ENCODE data around the gene DEPP1. TPM values are rescaled to one million over a fixed set of nuclear protein-coding genes. Genes with fewer than 3 reads are reported as not detected.
A peak's percentile ranks its signal among the peaks of the same experiment; 100 is the strongest.

Gene DEPP1
- total RNA-seq, 2 experiments from 2014 or later: 0.28 to 0.34 TPM

DNA sequence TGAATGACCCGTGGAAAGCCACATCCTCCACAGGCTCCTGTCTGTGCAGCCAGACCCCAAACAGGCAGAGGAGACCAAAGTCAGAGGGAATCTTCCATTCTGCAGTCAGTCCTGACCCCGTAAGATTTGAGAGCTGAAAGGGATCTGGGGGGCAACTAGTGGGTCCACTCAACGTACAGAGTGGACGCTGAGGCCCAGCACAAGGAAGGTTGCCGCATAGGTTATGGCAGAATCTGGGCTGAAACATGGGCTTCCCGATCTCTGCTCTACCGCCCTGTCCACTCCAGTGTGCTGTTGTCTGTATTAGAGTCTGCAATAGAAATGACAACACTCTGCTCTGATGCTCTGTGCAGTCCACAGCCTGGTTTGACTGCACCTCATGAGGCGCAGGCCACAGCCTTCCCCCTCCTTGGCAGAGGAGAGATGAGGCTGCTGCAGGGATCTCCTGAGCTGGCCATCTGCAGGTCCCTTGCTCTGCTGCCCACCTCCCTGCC lies 14.2 kb upstream of the DEPP1 start:
- ATAC-seq: no peak
- no peak for DNase-seq
- intact Hi-C loops (cut with DNase I, micrococcal nuclease): no loop called here
- Mint-ChIP-seq H3K9me3 (ENCODE audit: low read depth) (no peaks in the 10 kb centered on the region), H3K4me1 (peaks cover 14% of the 10 kb centered on the region), H3K36me3 (ENCODE audit: low read depth) (no peaks in the 10 kb centered on the region), H3K27me3 (no peaks in the 10 kb centered on the region), H3K4me3 (no peak overlapping the region), H3K27ac (no peak overlapping the region)
- POLR2A ChIA-PET: interaction anchor here (0.6 kb wide), 1 partner anchor 502 kb away, joined by 4 read pairs; no protein-coding TSS in a partner anchor
- CTCF ChIA-PET: no interaction called here

GRCh38 chr10:44992070-44992731 lies 13.6 kb upstream of the DEPP1 start:
- Mint-ChIP-seq H3K4me1 (peaks cover 14% of the 10 kb centered on the region), H3K27ac (no peak overlapping the region), H3K27me3 (no peaks in the 10 kb centered on the region), H3K9me3 (ENCODE audit: low read depth) (no peaks in the 10 kb centered on the region), H3K36me3 (ENCODE audit: low read depth) (no peaks in the 10 kb centered on the region), H3K4me3 (no peak overlapping the region)
- intact Hi-C loops (cut with DNase I, micrococcal nuclease): no loop called here
- no peak for DNase-seq
- CTCF ChIA-PET: interaction anchor here (0.7 to 1.1 kb wide), 3 partner anchors 15 to 63 kb away, joined by 3 to 4 read pairs (median 3); no protein-coding TSS in a partner anchor
- no peak for ATAC-seq
- POLR2A ChIA-PET: no interaction called here

DNA sequence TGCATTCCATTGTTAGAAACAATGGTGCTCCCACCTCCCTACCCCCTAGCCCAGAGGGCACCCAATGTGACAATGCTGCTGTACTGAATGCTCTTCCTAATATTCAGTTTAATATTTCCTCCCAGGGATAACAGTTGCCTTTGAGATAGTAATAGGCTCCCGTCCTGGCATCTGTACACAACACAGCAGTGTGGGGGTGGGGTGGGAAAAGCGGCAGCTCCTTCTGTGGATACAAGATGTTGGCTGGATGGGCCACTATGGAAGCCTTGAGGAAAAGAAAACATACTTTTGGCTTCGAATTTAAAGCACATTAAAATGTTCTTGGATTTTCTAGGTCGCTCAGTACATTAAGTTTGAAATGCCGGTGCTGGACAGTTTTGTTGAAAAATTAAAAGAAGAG lies 13.0 kb upstream of the DEPP1 start:
- no peaks in the 10 kb centered on the region for H3K9me3 Mint-ChIP-seq (ENCODE audit: low read depth)
- DNase-seq: no peak
- H3K4me1 Mint-ChIP-seq: peaks cover 14% of the 10 kb centered on the region
- H3K4me3 Mint-ChIP-seq: no peak overlapping the region
- intact Hi-C loops (cut with DNase I, micrococcal nuclease): no loop called here
- no peak for ATAC-seq
- no peak overlapping the region for H3K27ac Mint-ChIP-seq
- CTCF ChIA-PET: interaction anchor here (0.7 to 1.1 kb wide), 3 partner anchors 16 to 63 kb away, joined by 3 to 4 read pairs (median 3); no protein-coding TSS in a partner anchor
- no peaks in the 10 kb centered on the region for H3K36me3 Mint-ChIP-seq (ENCODE audit: low read depth)
- POLR2A ChIA-PET: no interaction called here
- H3K27me3 Mint-ChIP-seq: no peaks in the 10 kb centered on the region

DNA sequence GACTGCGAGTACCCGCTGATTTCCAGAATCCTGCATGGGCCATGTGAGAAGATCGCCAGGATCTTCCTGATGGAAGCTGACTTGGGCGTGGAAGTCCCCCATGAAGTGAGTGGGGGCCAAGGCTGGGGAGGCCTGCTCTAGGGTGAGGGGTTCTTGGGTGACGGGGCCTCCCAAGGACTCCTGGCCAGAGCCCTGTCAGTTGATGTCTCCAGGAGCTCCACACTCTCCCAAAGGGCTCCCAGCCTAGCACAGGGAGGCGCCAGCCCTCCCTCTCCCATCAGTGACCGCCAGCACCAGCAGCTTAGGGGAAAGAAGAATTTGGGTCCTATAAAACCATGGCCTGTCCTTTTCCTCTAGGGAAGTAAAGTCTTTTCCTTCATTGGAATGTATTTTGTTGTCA lies 12.4 kb upstream of the DEPP1 start:
- no peaks in the 10 kb centered on the region for H3K27me3 Mint-ChIP-seq

DNA sequence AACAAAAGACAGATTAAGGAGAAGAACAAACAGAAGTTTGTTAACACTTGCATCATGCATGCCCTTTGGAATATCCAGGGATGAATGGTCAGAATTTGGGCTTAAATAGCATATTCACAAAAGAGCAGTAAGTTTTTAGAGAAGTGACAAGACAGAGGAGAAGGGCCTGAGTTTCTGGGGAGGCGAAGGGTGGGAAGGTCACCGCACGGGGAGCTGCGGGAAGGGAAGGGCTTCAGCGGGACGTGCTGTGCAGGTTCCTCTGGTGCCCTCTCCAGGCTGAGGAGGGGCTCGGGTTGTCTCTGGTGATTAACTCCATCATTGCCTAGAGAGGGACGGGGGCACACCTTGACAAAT lies 11.7 kb upstream of the DEPP1 start:
- POLR2A ChIA-PET: no interaction called here
- Mint-ChIP-seq H3K36me3 (ENCODE audit: low read depth) (no peaks in the 10 kb centered on the region), H3K27ac (no peak overlapping the region), H3K4me3 (no peak overlapping the region), H3K4me1 (peaks cover 4% of the 10 kb centered on the region), H3K9me3 (ENCODE audit: low read depth) (no peaks in the 10 kb centered on the region), H3K27me3 (no peaks in the 10 kb centered on the region)
- CTCF ChIA-PET: interaction anchor here (1.0 to 1.2 kb wide), 2 partner anchors 27 to 58 kb away, joined by 3 read pairs; no protein-coding TSS in a partner anchor
- DNase-seq (no peak), ATAC-seq (peak; percentile 51)
- intact Hi-C loops (cut with DNase I, micrococcal nuclease): no loop called here

More for the DNA sequence above, 12.4 kb upstream of the DEPP1 start:
- DNase-seq (no peak), ATAC-seq (no peak)
- no peaks in the 10 kb centered on the region for H3K9me3 Mint-ChIP-seq (ENCODE audit: low read depth)
- no peak overlapping the region for H3K4me3 Mint-ChIP-seq
- ChIA-PET POLR2A (no interaction called here), CTCF (no interaction called here)
- H3K36me3 Mint-ChIP-seq (ENCODE audit: low read depth): no peaks in the 10 kb centered on the region
- H3K4me1 Mint-ChIP-seq: peaks cover 11% of the 10 kb centered on the region
- intact Hi-C loops (cut with DNase I, micrococcal nuclease): no loop called here
- no peak overlapping the region for H3K27ac Mint-ChIP-seq

DNA sequence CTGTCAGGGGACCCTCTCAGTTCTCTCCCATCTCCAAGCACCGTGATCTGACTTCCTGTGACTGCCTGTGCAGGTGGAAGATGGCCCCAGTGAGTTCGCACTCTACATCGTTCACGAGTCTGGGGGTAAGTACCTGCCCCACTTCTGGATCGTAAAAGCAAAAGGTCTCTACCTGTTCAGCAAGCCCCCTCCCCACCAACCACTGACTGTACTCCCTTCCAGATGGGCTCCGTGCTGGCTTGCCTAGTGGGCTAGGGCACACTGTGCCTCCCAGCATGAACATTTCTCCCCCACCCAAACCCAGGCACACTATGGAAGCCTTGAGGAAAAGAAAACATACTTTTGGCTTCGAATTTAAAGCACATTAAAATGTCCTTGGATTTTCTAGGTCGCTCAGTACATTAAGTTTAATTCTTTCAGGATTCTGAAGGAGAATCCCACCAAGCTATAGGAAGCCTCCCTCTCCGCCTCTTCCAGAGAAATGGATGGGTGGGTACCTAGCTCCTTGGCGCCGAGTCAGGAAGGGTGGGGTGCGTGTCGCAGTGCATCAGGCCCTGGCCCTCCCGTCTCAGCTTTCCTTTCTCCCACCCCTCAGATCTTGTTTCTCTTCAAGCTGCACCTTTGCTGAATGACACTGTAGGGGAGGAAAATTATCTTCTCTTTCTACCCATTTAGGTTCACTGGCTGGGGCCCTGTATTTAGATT lies 11.1 kb upstream of the DEPP1 start:
- no peak overlapping the region for H3K27ac Mint-ChIP-seq
- intact Hi-C loops (cut with DNase I, micrococcal nuclease): no loop called here

DNA sequence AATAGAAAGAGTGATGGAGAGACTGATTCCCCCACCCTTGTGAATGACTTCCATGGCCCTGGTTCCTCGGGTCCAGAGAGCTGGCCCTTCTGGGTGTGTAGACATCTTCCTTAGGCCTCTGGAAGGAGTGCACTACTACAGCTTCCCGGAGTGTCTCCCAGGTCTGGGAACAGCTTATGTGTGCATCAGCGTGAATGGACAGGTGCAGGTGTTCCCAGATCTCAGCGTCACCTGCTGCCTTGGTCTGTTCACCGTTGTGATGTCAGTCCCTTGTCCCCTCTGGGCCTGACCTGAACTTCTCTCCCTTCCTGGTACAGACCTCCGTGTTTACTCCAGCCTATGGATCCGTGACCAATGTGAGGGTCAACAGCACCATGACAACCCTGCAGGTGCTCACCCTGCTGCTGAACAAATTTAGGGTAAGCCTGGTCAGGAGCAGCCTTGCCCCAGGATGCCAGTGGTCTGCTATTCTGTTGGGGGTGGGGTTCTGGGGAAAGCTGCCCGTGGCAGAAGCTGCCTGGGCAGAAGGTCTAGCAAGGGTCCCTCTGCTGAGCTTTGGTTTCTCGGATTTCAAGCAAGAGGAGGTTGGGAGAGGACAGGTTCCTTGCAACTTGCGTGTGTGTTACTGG lies 10.5 kb upstream of the DEPP1 start:
- Mint-ChIP-seq H3K4me1 (no peaks in the 10 kb centered on the region), H3K36me3 (ENCODE audit: low read depth) (no peaks in the 10 kb centered on the region), H3K27ac (no peak overlapping the region), H3K4me3 (no peak overlapping the region), H3K27me3 (no peaks in the 10 kb centered on the region), H3K9me3 (ENCODE audit: low read depth) (no peaks in the 10 kb centered on the region)
- ATAC-seq (no peak), DNase-seq (no peak)
- CTCF ChIA-PET: interaction anchor here (1.2 kb wide), 1 partner anchor 25 kb away, joined by 3 read pairs; no protein-coding TSS in a partner anchor
- intact Hi-C loops (cut with DNase I, micrococcal nuclease): no loop called here
- POLR2A ChIA-PET: no interaction called here

More for the DNA sequence above, 11.1 kb upstream of the DEPP1 start:
- DNase-seq: no peak
- Mint-ChIP-seq H3K27me3 (no peaks in the 10 kb centered on the region), H3K9me3 (ENCODE audit: low read depth) (no peaks in the 10 kb centered on the region), H3K4me3 (no peak overlapping the region), H3K36me3 (ENCODE audit: low read depth) (no peaks in the 10 kb centered on the region), H3K4me1 (peaks cover under 1% of the 10 kb centered on the region)
- no peak for ATAC-seq
- ChIA-PET POLR2A (no interaction called here), CTCF (interaction anchor here (1.0 to 1.2 kb wide), 2 partner anchors 26 to 57 kb away, joined by 3 read pairs; no protein-coding TSS in a partner anchor)

GRCh38 chr10:44986670-44987069 lies 8.1 kb upstream of the DEPP1 start:
- H3K27ac Mint-ChIP-seq: no peak overlapping the region

DNA sequence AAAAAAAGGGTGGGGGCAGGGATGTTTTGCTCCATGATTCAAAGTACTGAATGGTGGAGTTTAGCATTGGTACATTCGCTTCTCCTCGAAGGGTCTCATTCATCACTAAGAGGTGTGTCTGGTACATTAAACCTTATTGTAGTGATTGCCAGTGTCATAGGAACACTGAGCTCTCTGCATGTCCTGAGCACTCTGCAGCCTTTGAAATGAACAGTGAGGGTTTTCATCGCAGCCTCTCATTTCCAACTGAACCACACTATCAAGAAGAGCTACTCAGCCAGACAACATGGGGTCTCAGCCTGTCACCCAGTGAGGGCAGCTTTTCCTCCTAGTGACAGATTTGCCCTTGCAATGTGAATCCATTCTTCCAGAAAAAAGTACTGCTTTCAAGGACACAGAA lies 7.6 kb upstream of the DEPP1 start:
- Mint-ChIP-seq H3K4me3 (no peak overlapping the region), H3K9me3 (ENCODE audit: low read depth) (no peaks in the 10 kb centered on the region), H3K27me3 (no peaks in the 10 kb centered on the region), H3K27ac (no peak overlapping the region), H3K36me3 (ENCODE audit: low read depth) (no peaks in the 10 kb centered on the region), H3K4me1 (no peaks in the 10 kb centered on the region)
- intact Hi-C loops (cut with DNase I, micrococcal nuclease): no loop called here
- no peak for ATAC-seq
- ChIA-PET POLR2A (no interaction called here), CTCF (no interaction called here)
- DNase-seq: no peak

More at GRCh38 chr10:44986670-44987069, 8.1 kb upstream of the DEPP1 start:
- no peak for DNase-seq
- no peaks in the 10 kb centered on the region for H3K36me3 Mint-ChIP-seq (ENCODE audit: low read depth)
- ATAC-seq: no peak
- no peak overlapping the region for H3K4me3 Mint-ChIP-seq
- intact Hi-C loops (cut with DNase I, micrococcal nuclease): no loop called here
- ChIA-PET CTCF (no interaction called here), POLR2A (no interaction called here)
- H3K9me3 Mint-ChIP-seq (ENCODE audit: low read depth): no peaks in the 10 kb centered on the region
- no peaks in the 10 kb centered on the region for H3K4me1 Mint-ChIP-seq
- no peaks in the 10 kb centered on the region for H3K27me3 Mint-ChIP-seq

DNA sequence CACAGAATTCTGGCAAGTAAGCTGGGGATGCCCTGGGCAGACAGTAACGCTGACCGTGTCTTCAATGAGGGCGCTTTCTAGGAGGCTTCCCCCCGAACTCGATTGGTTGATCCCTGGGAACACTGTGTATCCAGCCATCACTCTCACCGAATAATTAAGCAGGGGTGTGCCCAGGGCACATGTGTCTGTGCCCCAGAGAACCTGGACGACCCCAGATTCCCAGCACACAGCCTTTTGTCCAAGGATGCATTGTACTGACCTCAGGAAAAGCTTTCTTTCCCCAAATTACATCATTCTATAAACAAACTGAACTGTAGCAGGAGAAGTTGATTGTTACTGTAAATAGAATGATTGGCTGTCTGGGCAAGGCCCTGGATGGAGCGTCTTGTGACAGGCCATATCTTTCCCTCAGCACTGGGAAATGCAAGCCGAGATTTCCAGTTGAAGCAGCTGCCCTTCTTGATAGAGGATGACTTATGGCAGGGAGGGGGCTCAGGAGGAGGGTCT lies 6.6 kb upstream of the DEPP1 start:
- ChIA-PET CTCF (no interaction called here), POLR2A (no interaction called here)
- Mint-ChIP-seq H3K4me1 (no peaks in the 10 kb centered on the region), H3K4me3 (no peak overlapping the region), H3K9me3 (ENCODE audit: low read depth) (no peaks in the 10 kb centered on the region), H3K27me3 (no peaks in the 10 kb centered on the region), H3K36me3 (ENCODE audit: low read depth) (no peaks in the 10 kb centered on the region), H3K27ac (no peak overlapping the region)
- intact Hi-C loops (cut with DNase I, micrococcal nuclease): no loop called here
- DNase-seq (no peak), ATAC-seq (no peak)

DNA sequence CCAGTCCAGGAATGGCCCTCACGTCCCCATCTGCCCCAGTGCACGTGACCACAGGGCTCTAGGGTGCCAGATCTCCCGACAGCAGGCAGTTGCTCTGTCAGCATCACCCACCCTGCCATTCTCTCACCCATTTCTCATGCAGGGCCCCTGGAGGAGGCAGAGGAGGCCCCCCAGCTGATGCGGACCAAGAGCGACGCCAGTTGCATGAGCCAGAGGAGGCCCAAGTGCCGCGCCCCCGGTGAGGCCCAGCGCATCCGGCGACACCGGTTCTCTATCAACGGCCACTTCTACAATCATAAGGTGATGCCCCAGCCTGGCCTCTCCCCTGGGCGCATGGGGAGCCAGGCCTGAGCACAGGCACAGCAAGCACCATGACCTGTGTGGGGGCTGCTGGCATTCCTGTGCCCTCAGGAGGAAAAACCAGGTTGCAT lies 6.1 kb upstream of the DEPP1 start:
- ATAC-seq (no peak), DNase-seq (no peak)
- H3K4me1 Mint-ChIP-seq: no peaks in the 10 kb centered on the region
- H3K4me3 Mint-ChIP-seq: no peak overlapping the region
- no peaks in the 10 kb centered on the region for H3K27me3 Mint-ChIP-seq
- ChIA-PET CTCF (no interaction called here), POLR2A (no interaction called here)
- no peak overlapping the region for H3K27ac Mint-ChIP-seq
- H3K9me3 Mint-ChIP-seq (ENCODE audit: low read depth): no peaks in the 10 kb centered on the region
- intact Hi-C loops (cut with DNase I, micrococcal nuclease): no loop called here
- no peaks in the 10 kb centered on the region for H3K36me3 Mint-ChIP-seq (ENCODE audit: low read depth)
